GM18511 (cell line): ENCODE measurements around the gene SCAF8.
A peak's percentile ranks its signal among the peaks of the same experiment; 100 is the strongest.
"Not testable (repeated sequence)": the region's sequence is repeated elsewhere in the genome, so short reads cannot be mapped to it uniquely, and the experiment has no call there.

Experiments used
- ATAC-seq: cut with Tn5 transposase; IDR thresholded peaks from one replicate; pipeline ENCODE4 v1.9.1; 2021; ENCODE audit warnings: mild to moderate bottlenecking, moderate library complexity; ENCODE audit not compliant: unreplicated experiment

Gene SCAF8

DNA sequence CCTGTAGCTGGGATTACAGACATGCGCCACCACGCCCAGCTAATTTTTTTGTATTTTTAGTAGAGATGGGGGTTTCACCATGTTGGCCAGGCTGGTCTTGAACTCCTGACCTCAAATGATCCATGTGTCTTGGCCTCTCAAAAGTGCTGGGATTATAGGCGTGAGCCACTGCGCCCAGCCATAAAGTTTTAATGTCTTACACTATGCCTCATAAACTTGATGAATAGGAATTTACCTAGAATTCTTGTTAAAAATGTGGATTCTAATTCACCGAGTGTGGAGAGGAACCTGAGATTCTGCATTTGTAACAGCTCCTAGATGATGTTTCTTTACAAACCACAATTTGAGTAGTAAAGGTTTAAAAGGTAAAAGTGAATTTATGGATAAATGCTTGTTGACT, 45.9 kb downstream of the SCAF8 start:
- not testable (repeated sequence) for ATAC-seq

DNA sequence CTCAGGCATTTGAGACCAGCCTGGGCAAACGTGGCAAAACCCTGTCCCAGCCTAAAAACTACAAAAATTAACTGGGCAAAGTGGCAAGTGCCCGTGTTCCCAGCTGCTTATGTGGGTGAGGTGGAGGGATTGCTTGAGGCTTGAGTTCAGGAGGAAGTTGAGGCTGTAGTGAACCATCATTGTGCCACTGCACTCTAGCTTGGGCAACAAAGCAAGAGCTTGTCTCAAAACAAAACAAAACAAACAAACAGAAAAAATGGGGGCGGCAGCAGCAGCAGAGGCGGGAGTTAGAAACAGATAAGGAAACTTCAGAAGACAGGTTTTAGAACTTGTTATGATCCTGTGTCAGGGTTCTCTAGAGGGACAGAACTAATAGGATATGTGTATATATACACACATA, 49.0 kb downstream of the SCAF8 start:
- ATAC-seq: no peak

DNA sequence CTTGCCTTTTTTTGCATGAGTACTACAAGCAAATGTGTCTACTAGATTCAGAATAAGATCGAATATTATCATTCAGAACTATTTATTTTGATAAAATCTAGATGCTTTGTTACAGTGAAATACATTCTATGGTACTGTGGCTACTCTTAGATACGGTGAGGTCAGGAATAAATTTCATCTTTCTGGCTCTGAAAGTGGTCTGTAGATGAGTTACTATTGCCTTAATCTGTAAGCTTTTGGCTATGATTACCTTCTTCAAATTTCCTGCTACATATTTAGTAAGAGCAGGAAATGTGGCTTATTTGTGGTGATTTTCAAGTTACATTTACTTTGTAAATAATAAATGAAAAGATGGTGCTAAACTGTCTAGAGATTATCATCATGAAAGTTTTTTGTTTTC, 50.0 kb downstream of the SCAF8 start:
- peak; percentile 70 for ATAC-seq

DNA sequence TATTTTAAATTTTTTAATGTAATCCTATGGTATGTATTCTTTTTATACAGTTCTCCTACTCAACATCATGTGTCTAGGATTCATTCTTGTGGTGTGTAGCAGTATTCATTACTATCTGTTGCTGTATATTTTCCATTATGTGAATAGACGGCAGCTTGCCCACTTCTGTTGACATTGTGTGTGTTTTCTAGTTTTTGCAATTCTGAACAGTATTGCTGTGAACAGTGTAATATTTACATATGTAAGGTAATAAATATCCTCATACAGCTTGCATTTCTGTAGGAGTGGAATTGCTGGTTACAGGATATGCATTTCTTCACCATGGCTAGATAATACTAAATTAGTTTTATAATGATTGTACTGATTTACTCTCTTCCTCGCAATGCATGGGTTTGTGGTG, 51.9 kb downstream of the SCAF8 start:
- no peak for ATAC-seq

DNA sequence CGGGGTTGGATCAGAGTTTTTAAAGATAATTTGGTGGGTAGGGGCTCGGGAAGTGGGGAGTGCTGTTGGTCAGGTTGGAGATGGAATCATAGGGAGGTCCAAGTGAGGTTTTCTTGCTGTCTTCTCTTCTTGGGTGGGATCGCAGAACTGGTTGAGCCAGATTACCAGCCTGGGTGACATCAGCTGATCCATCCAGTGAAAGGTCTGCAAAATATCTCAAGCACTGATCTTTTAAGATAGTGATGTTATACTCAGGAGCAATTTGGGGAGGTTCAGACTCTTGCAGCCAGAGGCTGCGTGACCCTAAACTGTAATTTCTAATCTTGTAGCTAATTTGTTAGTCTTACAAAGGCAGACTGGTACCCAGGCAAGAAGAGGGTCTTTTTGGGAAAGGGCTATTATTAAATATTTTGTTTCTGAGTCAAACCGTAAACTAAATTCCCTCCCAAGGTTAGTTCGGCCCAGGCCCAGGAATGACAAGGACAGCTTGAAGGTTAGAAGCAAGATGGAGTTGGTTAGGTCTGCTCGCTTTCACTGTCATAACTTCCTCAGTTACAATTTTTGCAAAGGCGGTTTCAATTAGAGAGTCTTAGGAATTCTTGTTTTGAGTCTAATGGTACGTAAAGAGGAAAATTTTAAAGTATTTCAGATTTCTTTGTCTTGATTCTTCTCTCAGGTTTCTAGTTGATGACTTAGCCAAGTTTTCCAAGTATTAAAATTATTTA, 53.1 kb downstream of the SCAF8 start:
- ATAC-seq: no peak

DNA sequence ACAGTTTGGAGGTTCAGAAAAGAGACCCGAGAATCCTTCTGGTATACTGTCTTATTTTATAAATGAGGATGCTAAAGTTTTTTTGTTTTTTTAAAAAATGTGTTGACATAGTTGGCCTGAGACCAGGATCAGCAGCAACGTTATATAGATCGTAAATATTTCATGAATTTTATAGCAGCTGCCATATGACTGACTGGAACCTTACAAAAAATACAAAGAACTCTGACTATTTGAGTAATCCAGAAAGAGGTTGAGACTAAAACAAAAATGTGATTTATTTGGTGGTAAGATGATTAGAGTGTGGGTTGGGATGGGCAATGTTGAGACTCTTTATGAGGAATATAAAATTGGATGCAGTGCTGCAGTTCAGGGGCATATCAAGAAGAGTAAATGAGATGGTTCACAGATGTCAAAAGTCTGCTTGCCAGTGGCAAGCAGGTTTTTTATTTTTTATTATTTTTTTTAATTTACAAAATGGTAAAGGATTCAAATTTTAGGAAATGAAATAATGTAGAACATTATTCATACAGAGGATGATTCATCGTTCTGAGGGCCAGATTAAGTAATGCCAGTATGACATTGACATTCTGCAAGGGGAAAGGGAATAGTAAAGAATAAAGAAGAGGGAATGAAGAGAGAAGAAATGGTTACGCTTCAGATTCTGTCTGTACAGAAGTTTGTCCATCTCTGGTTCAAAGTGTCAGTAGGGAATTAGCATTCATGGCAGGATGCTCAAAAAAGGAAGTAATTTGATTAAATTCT, 58.5 kb downstream of the SCAF8 start:
- ATAC-seq: no peak

DNA sequence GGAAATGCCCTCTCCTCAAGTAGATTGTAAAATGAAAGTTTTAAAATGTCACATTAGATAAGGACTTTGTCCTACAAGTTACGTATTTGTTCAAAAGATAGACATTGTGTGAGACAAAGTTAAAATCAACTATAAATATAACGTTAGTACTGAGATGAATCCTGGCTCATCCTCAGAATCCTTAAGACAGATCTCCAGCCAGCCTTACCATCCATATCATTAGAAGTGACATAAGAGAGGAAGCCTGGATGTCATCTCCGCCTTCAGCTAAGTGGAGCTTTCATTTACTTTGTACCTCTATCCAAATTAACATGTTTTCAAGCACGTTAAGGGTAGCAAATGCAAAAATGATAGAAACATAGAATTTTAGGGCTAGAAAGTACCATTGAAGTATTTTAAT, 59.1 kb downstream of the SCAF8 start:
- ATAC-seq: no peak

DNA sequence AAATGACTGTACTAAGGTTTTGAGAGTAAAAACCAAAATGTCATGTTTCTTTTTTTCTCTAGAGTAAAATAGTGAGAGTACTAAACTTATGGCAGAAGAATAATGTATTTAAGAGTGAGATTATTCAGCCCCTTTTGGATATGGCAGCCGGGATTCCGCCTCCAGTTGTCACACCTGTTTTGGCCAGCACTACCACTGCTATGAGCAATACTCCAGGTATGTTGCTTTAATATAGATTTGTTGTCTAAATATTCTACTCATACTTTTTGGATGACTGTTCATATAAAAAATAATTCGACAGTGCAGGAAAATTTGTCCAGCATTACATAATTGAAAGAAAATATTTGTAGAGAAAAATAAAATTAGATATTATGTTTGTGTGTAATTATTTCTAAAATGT, 59.5 kb downstream of the SCAF8 start:
- no peak for ATAC-seq

DNA sequence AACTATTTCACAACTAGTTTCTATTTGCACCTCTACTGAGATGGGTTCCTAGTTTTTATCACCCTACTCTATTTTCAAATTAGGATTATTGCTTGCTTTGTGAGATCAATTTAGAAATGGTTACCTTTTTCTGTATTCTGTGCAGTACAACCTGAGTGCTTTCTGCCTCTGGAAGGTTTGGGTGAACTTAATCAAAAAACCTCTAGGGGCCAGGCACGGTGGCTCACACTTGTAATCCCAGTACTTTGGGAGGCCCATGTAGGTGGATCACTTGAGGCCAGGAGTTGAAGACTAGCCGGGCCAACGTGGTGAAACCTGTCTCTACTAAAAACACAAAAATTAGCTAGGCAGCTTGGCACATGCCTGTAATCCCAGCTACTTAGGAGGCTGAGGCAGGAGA, 63.3 kb downstream of the SCAF8 start:
- ATAC-seq: no peak

DNA sequence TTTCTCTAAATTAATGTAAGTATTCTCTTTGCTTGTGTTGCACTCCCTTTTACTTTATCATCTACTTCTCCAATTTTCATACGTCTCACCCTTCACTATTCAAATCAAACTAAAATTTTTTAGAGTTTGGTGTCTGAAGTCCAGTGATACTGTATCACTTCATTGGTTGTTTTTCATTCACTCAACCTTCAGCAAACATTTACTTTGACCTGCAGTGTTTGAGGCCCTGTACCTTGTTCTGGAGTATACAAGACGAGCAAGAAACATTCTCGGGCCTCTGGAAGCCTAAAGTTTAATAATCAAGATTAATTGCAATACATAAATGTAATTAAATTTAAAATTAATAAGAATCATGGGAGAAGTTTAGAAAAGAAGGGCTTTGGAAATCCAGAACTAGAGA, 64.6 kb downstream of the SCAF8 start:
- no peak for ATAC-seq

DNA sequence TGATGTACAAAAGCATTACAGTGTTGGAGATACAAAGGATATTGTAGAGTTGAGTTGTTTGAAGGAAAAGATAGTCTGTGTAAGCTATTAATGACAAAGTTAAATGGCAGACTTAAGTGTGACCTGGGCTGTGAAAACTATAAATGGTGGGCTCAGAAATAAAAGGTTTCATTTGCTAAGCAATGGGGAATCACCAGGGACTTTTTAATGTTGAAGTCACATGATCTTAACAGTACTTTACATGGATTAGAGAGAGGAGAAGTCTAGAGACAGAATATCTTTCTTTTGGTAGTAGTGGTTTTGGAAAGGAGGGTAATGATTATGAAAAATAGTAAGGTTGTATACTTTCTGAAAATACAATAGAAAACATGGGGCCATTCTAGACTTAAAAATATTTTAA, 67.1 kb downstream of the SCAF8 start:
- no peak for ATAC-seq

DNA sequence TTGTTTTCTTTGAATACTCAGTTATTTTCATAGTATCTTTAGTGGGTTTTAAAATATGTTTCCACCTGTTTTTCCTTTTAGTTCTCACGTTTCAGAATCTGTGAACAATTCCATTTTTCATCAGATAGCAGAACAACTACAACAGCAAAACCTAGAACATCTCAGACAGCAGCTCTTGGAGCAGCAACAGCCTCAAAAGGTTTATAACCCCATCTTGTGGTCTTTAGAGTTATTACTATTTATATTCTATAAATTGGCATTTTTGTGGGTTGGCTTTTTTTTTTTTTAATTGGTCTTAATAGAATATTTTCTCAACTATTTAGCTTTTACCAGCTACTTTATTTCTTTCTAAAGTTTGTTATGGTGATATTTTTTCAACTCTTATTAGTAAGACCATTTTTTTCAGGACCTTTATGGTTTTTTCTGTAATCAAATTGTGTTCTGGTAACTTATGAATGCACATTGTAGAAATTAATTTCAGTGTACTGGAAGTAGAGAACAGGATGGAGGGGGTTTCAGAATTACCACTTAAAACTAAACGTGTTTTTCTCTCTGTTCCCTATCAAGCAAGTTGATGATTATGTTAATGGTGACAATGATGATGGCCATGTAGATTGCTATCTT, 72.2 kb downstream of the SCAF8 start:
- ATAC-seq: no peak

DNA sequence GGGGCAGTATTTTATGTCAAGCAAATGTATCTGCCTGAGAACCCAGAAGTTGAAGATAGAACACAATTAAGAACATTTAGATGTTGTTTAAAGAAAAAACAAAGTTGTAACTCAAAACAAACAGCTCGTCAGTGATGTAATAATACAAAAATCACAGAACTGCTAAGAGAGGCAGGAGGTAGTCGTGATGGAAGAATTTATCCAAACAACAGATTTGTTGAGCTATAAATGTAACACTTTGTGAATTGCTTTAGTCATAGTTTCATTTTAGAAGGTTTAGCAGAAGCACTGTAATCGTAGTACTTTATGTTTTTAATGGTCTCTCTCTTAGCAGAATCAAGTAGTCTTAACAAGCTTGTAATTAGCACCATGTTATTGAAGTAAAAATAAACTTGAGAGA, 73.6 kb downstream of the SCAF8 start:
- ATAC-seq: no peak

DNA sequence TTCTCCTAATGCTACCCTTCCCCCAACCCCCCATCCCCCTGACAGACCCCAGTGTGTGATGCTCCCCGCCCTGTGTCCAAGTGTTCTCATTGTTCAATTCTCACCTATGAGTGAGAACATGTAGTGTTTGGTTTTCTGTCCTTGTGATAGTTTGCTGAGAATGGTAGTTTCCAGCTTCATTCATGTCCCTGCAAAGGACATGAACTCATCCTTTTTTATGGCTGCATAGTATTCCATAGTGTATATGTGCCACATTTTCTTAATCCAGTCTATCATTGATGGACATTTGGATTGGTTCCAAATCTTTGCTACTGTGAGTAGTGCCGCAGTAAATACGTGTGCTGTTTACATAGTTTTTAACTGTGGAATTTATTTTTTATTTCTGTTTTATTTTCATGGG, 78.4 kb downstream of the SCAF8 start:
- not testable (repeated sequence) for ATAC-seq

DNA sequence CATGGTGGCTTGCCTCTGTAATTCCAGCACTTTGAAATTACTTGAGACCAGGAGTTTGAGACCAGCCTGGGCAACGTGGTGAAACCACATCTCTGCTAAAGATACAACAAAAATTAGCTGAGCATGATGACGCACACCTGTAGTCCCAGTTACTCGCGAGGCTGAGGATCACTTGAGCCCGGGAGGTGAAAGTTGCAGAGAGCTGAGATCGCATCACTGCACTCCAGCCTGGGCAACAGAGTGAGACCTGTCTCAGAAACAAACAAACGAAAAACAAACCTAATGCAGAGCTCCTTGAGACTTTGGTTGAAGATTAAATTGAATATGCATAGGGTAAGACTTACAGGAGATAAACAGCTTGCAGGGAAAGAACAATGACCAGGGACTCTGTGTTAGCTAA, 80.8 kb downstream of the SCAF8 start:
- peak; percentile 80 for ATAC-seq

DNA sequence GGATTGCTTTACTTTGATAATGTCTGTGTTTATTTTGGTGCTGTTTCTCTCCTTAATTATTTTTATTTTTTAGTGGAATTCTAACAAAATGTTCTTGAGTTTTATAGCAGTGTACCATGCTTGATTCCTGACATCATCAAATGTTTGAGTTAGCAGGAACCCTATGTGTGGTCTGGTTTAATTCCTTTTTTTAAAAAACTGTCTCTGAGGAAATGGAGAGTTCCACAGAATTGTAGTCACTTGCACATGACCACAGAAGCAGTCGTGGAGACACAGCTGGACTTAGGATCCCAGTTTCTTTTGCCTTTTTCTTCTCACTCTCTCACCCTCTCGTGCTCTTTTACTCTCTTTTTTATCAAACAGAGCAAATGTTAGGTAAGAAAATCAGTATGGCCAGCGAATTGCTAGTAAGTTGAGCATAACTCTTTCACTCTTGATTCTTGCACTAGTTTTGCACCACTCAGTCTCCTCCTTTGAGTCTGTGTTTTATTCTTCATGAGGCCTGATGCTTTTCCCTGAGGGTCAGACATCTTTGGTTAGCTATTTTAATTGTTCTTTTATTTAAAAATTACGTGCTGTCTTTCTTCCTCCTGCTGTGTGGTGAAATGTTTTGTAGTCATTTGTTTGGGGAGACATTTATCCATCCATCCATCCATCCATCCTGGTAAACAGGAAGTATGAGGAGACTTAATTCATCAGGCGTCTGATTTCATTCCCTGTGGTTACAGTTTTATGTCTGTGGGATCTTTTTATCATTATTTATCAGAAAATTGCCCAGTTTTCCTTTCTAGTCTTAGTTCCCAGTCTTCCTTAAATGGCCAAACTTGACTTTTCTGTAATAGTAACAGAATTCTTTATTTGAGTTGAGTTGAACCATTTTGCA, 83.0 kb downstream of the SCAF8 start:
- no peak for ATAC-seq

DNA sequence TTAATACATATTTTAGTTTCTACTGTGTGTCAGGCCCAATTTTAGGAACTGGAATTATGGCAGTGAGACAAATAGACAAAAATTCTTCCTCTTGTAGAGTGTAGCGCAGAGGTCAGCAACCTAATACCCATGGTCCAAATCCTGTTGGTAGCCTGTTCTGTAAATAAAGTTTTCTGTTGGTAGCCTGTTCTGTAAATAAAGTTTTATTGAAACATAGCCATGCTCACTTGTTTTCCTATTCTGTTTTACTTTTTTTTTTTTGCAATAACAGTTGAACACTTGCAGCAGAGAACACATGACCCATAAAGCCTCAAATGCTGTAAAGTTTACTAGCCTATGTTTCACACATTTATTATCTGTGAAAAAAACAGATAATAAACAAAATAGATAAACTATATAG, 87.9 kb downstream of the SCAF8 start:
- ATAC-seq: no peak

DNA sequence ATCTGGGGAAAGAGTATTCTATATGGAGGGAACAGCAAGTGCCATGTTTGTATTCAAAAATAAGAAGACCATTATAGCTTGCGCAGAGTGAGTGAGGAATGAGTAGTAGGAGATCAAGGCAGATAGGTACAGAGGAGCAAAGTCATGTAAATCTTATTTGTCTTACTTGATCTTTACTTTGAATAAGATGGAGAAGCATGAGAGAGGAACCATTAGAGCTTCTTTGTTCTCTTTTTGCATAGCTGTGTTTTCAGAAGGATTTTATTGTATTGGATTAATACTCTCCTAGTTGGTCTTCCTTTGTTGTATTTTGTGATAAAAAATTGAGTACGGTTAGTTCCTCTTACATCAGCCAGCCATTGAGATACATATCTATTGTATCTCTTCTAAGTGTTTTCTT, 88.4 kb downstream of the SCAF8 start:
- no peak for ATAC-seq

DNA sequence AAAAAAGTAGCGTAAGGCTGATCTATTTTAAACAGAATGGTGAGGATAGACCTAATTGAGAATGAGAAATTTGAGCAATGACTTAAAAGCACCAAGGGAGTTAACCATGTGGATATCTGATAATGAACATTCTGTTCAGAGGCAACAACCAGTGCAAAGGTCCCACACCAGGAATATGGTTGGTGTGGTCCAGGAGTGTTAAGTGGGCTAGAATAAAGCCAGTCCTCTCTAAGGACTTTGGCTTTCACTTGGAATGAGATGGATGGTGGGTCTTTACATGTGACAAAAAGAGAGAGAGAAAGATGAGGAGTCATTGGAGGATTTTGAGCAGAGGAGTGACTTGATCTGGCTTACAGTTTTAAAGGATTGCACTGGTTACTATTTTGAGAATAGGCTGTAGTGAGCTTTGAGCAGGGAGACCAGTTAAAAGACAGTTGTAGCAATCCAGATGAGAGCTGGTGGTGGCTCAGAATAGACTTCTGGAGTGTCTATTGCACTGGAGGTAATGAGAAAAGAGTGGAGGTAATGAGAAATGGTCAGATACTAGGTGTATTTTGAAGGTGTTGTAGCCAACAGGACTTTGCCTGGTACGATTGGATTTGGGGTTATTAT, 89.8 kb downstream of the SCAF8 start:
- no peak for ATAC-seq

DNA sequence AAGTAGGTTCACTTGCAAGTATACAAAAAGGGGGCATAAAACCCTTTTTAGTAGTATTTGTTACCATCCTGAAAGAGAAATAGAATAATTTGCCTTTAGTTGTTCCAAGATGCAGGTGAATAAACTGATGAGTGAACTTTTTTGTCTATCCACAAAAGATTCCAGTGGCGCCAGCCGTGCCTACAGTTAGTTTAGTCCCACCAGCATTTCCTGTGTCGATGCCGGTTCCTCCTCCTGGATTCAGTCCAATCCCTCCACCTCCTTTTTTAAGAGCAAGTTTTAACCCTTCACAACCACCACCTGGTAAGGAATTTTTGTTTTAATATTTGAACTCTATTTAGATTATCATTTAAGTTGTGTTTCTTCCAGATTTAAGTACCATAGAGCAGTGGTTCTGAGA, 90.9 kb downstream of the SCAF8 start:
- no peak for ATAC-seq

DNA sequence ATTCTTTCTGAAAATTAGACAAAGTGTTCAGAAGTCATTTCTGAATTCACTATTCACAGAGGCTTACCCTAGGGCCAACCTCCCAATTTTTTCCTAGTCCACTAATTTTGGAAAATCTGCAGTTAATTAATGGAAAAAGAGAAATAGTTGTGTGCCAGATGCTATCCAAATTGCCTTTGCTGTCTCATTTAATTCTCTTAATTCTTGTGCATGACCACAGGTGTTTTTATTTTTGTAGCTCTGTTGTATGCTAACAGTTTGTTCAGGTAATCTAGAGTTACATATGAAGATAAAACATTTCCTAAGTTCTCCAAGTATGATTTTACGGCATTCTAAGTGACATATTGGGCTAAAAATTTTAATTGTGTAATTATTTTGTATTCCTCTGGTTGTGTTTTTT, 96.8 kb downstream of the SCAF8 start:
- no peak for ATAC-seq
